PFSK-1 (cell line): ENCODE measurements around the gene NRM.

Experiments
- FOXP2 ChIP-seq: optimal IDR thresholded peaks from 2 replicates; pipeline ENCODE3; 2011; ENCODE audit warnings: borderline replicate concordance, control low read depth, inconsistent platforms; ENCODE audit not compliant: insufficient read depth; ENCODE audit errors: extremely low read length, extremely low read depth
- POLR2AphosphoS5 ChIP-seq: IDR thresholded peaks from 2 replicates; pipeline ENCODE4 v1.6.1; 2012; ENCODE audit warnings: low read depth, mild to moderate bottlenecking, control low read depth, low read length, moderate library complexity
- SIN3A ChIP-seq: IDR thresholded peaks from 2 replicates; pipeline ENCODE4 v1.6.1; 2012; ENCODE audit warnings: mild to moderate bottlenecking, low read length, moderate library complexity, borderline replicate concordance; ENCODE audit not compliant: insufficient read depth
- TAF1 ChIP-seq: IDR thresholded peaks from 2 replicates; pipeline ENCODE4 v1.6.1; 2012; ENCODE audit warnings: low read length, control low read depth, borderline replicate concordance; ENCODE audit not compliant: insufficient read depth
- TF ChIP-seq, protein P1 (sequence below), 2 experiments: IDR thresholded peaks; 2 replicates each; pipeline versions ENCODE4 v1.6.1 to v1.8.0; 2011 to 2012; ENCODE audit warnings: low read depth in 2 of 2, low read length in 2 of 2, control low read depth in 1 of 2, inconsistent platforms in 1 of 2, mild to moderate bottlenecking in 1 of 2, moderate library complexity in 1 of 2; ENCODE audit not compliant: insufficient read depth in 1 of 2

The NRM gene

DNA sequence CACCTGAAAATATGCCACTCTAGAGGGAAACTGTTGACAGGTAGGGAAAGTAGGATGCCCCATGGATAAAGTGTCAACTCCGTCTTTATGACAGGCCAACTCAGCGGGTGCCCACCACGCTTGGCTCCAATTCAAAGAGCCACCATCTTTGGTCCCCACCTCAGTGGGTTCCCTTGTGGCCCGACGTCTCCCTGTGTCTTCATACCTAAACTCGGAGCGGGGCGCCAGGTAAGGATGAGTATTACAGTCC, 26.0 kb upstream of the NRM start:
- TF ChIP-seq, protein P1, sequence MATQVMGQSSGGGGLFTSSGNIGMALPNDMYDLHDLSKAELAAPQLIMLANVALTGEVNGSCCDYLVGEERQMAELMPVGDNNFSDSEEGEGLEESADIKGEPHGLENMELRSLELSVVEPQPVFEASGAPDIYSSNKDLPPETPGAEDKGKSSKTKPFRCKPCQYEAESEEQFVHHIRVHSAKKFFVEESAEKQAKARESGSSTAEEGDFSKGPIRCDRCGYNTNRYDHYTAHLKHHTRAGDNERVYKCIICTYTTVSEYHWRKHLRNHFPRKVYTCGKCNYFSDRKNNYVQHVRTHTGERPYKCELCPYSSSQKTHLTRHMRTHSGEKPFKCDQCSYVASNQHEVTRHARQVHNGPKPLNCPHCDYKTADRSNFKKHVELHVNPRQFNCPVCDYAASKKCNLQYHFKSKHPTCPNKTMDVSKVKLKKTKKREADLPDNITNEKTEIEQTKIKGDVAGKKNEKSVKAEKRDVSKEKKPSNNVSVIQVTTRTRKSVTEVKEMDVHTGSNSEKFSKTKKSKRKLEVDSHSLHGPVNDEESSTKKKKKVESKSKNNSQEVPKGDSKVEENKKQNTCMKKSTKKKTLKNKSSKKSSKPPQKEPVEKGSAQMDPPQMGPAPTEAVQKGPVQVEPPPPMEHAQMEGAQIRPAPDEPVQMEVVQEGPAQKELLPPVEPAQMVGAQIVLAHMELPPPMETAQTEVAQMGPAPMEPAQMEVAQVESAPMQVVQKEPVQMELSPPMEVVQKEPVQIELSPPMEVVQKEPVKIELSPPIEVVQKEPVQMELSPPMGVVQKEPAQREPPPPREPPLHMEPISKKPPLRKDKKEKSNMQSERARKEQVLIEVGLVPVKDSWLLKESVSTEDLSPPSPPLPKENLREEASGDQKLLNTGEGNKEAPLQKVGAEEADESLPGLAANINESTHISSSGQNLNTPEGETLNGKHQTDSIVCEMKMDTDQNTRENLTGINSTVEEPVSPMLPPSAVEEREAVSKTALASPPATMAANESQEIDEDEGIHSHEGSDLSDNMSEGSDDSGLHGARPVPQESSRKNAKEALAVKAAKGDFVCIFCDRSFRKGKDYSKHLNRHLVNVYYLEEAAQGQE (IDR thresholded peaks at IDR 0.05; ENCODE audit: insufficient read depth in 1 of 2, low read depth in 2 of 2, low read length in 2 of 2) = no peak

DNA sequence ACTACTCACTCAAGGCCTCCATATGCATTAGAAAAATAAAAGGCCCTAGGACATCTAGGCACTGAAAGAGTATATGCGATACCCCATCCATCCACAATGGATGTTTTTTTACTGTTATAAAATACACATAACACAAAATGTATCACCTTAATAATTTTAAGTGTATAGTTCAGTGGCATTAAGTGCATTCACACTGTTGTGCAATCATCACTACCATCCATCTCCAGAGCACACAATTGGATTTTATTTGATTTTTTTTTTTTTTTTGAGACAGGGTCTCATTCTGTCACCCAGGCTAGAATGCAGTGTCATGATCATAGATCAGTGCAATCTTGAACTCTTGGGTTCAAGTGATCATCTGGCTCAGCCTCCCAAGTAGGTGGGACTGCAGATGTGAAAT, 23.5 kb upstream of the NRM start:
- TF ChIP-seq FOXP2 = no peak
- no peak for TF ChIP-seq POLR2AphosphoS5
- no peak for TF ChIP-seq SIN3A
- TF ChIP-seq, protein P1 (IDR thresholded peaks at IDR 0.05; ENCODE audit: insufficient read depth in 1 of 2, low read depth in 2 of 2, low read length in 2 of 2) = no peak
- no peak for TF ChIP-seq TAF1

DNA sequence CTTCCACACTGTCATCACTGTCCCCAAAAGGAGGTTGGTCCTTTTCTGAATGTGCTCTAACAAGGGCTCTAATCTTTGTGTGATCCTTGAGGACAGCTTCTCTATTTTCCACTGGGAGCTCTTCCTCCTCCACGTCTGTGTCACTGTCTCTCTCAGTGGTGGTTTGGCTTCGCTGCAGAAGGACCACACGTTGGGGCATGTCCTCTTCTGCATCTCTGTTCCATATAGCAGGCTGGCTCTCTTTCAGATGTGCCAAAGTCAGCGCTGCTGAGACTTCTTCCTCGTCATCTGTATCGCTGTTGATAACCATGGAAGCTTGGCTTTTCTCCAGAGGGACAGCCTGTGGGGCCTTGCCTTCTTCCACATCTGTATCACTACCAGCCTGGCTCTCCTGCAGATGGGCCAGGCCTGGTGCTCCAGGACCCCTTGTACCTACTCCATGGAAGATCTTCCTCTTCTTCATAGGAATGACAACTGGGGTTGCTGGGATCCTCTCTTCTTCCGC, 21.7 kb upstream of the NRM start:
- no peak for TF ChIP-seq SIN3A
- TF ChIP-seq POLR2AphosphoS5 = no peak
- no peak for TF ChIP-seq FOXP2

DNA sequence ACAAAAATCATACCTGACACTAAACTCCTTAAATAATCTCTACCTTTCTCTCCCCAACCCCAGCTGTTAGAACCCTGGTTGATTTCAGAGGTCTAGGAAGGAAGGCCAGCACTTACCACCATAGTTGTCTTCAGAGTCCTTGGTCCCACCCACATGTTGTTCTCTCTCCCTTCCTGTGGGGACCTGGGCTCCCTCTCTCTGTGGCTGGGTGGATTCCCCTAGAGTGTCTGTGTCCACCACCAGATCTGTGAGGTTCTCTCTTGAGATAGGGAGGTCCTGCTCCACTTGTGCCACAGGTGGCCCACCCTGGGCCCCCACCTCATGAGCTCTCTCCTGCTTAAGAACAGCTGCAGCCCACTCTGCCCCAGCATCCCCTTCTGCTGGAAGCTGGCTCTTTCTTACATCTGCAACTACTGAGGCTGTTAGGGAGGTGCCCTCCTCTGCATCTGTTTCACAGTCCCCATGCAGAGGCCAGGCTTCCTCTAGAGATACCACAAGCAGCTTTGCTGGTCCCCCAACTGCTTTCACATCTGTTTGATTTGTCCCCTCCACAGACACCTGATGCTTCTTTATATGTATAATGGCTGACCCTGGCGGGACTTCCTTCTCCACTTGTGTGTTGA, 21.1 kb upstream of the NRM start:
- TF ChIP-seq, protein P1 (IDR thresholded peaks at IDR 0.05; ENCODE audit: insufficient read depth in 1 of 2, low read depth in 2 of 2, low read length in 2 of 2) = no peak
- TF ChIP-seq FOXP2 (no peak), TAF1 (no peak), POLR2AphosphoS5 (no peak), SIN3A (no peak)

DNA sequence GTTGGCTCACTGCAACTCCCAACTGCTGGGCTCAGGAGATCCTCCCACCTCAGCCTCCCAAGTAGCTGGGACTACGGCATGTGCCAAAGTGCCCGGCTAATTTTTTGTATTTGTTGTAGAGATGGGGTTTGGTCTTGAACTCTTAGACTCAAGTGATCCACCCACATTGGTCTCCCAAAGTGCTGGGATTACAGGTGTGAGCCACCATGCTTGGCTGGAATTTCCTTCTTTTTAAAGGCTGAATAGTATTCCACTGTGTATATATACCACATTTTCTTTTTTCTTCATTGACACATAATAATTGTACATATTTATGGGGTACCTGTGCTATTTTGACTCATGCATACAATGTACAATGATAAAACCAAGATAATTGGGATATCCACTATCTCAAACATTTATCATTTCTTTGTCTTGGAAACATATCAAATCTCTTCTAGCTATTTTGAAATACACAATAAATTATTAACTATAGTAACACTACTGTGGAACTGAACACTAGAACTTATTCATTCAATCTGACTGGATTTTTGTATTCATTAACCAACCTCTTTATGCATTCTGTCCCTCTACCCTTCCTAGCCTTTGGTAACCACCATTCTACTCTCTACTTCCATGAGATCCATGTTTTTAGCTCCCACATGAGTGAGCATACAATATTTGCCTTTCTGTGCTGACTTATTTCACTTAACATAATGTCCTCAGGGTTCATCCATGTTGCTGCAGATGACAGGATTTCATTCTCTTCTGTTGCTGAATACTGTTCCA, 18.5 kb upstream of the NRM start:
- TF ChIP-seq POLR2AphosphoS5 = no peak
- TF ChIP-seq, protein P1 (IDR thresholded peaks at IDR 0.05; ENCODE audit: insufficient read depth in 1 of 2, low read depth in 2 of 2, low read length in 2 of 2) = no peak
- no peak for TF ChIP-seq TAF1
- TF ChIP-seq FOXP2 = no peak
- no peak for TF ChIP-seq SIN3A
